Kidney glomerular epithelial cell (primary cell): ENCODE data around the gene PRKAR1B.
"Not testable (repeated sequence)": the region's sequence is repeated elsewhere in the genome, so short reads cannot be mapped to it uniquely, and the experiment has no call there.

ENCODE experiments used
- DNase-seq: peaks from one replicate; lab custom pipeline; 2025; lab: John Stamatoyannopoulos, UW

The PRKAR1B gene

GRCh38 chr7:556837-557557, 170.1 kb downstream of the PRKAR1B start:
- DNase-seq = no peak

DNA sequence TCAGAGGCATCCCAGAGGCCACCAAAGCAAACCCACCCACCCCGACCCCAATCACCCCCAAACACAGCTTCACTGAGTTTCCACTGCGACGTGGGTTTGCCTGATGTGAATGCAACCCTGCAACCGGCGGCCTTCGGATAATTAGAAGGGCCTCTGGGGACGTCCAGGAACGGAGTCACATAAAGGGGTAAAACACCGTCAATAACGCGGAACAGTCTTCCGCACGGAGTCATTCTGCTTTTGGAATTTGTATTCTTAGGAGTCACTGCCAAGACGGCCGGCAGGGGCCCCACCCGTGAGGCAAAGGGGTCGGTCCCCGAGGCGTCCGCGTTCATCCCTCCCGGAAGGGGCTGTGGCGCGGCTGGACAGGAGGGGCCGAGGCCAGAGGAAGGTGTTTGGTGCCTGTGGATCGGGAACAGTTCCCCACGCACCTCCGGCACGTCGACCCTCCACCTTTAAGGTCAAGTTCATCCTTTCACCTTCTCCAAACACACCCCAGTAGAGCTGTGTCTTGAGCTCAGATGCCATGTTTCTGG, 170.7 kb downstream of the PRKAR1B start:
- DNase-seq = no peak

- no peak for DNase-seq
Measured at GRCh38 chr7:555551-556160, 171.4 kb downstream of the PRKAR1B start.

DNA sequence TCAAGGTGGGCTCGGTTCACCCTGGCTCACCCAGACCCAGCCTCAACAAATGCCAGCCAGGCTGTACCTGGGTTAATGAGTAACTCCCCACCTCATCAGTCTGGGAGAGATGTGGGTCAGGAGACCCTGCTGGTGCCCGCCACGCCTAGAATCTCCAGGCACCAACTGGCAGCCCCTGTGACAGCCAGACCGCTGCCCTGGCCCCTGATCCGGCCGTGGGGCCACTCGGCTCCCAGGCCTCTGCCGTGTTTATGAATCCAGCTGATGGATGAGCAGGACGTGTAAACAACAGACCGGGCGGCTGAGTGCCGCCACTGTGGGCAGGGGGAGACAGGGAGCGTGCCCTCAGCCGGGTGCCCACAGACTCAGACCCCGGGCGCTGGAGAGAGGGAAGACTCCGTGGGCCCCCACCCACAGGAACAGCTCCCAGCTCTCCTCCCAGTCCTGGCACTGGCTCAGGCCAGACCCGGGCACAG, 173.4 kb downstream of the PRKAR1B start:
- no peak for DNase-seq

- no peak for DNase-seq
Measured at GRCh38 chr7:552868-553635, 174.0 kb downstream of the PRKAR1B start.

DNA sequence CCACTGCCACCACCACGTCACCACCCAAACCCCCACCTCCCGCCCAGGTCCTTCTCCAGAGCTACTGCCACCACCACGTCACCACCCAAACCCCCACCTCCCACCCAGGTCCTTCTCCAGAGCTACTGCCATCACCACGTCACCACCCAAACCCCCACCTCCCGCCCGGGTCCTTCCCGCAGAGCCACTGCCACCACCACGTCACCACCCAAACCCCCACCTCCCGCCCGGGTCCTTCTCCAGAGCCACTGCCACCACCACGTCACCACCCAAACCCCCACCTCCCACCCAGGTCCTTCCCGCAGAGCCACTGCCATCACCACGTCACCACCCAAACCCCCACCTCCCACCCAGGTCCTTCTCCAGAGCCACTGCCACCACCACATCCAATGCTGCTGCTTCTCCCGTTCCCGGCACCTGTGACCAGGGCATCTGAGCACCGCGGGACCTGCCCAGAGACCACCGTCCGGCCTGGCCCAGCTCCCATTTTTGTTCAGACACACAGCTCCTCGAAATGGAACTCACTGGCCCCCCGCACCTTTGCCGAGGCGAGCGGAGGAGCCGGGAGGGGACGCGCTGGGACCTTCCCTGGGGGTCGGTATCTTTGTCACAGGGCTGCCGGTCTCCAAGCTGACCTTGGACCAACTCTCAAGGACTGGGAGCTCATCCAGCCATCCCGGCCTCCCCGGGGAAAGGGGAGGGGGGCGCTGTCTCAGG, 174.8 kb downstream of the PRKAR1B start:
- DNase-seq = not testable (repeated sequence)

DNA sequence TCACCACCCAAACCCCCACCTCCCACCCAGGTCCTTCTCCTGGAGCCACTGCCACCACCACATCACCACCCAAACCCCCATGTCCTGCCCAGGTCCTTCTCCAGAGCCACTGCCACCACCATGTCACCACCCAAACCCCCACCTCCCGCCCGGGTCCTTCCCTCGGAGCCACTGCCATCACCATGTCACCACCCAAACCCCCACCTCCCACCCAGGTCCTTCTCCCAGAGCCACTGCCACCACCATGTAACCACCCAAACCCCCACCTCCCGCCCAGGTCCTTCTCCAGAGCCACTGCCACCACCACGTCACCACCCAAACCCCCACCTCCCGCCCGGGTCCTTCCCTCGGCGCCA, 175.5 kb downstream of the PRKAR1B start:
- DNase-seq = not testable (repeated sequence)

- DNase-seq = no peak
Measured at GRCh38 chr7:550881-551614, 176.0 kb downstream of the PRKAR1B start.

- no peak for DNase-seq
Measured at GRCh38 chr7:549891-550625, 177.0 kb downstream of the PRKAR1B start.

DNA sequence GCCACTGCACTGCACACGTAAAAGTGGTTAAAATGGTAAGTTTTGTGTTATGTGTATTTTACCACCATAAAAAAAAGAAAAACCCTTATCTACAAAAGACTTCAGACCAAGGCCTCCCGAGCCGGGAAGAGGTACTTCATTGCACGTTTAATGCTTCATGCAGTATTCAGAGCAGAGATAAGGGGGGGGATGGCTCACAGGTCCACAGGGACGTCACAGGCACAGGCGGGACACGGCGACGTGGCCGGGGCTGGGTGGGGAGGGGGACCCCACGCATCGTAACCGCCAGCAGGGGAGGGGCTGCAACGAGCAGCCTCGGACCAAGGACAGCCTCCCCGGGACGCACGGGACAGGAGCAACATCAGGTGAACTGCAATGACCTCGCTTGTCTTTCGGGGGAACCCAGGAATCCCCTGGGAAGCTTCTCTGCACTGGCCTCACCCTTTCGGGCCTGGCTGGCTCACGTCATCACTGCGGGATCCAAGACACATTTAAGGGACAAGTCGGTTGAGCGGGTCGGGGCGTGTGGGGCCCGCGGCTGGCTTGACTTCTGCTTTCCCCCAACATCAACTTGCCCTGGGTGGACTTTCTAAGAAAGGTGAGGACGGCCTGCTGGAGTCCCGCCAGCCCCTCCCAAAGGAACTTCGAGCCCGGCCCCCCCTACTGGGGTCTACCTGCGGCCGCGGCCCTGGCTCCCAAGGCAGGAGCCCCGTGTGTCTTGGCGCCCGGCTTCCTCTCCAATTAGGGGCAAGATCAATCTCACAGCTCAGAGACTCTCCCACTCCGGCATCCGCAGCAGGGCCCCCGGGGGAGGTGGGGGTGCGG, 177.8 kb downstream of the PRKAR1B start:
- no peak for DNase-seq

DNA sequence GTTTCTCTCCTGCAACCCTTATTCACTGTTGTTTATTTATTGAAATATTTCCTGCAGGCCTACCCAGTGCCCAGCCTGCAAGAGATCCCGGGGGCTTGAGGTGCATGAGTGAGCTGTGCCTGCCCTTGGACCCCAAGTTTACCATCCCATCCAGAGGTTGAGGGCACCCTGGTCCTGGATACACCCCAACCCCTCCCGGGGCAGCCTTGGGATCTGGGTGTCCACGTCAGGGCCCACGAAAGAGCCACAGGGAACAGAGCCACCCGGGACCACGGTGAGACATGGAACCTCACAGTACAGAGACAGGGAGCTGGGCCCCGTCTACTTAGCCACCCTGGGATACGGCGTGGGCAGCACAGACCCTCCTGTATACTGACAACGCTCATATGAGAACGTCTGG, 178.7 kb downstream of the PRKAR1B start:
- DNase-seq = no peak

GRCh38 chr7:545470-545869, 181.6 kb downstream of the PRKAR1B start:
- DNase-seq = no peak

DNA sequence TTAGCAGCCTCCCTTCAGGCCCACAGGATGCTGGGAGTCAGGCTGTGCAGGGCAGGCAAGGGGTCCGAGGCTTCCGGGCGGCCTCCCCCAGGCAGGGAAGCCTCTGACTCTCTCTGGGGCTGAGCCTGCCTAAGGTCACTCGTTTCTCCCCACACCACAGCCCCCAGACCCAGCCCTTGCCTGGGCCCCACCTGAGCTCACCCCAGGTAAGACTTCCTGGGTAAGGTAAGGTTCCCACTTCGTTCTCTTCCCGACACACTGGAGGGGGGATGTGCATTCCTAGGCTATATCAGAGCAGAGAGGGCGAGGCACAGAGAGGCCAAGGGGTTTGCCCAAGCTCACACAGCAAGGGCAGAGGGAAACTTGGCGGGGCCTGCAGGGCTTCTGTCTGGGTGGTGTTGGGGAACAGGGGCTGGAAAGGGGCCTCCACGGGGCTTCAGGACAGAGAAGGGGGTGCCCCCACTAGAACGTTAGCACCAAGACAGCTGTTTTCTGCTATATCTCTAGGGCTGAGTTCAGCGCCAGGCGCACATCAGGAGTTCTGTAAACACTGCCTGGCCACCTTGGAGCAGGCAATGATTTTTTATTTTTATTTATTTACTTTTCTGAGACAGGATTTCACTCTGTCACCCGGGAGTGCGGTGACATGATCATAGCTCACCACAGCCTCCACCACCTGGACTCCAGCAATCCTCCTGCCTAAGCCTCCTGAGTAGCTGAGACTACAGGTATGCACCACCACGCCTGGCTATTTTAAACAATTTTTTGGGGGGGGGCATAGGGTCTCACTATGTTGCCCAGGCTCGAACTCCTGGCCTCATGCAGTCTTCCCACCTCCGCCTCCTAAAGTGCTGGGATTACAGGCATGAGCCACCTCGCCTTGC, 182.5 kb downstream of the PRKAR1B start:
- DNase-seq = no peak

GRCh38 chr7:543501-544337, 183.4 kb downstream of the PRKAR1B start:
- DNase-seq = no peak

- peak; percentile 81 for DNase-seq
Measured at GRCh38 chr7:542713-543500, 184.2 kb downstream of the PRKAR1B start.

DNA sequence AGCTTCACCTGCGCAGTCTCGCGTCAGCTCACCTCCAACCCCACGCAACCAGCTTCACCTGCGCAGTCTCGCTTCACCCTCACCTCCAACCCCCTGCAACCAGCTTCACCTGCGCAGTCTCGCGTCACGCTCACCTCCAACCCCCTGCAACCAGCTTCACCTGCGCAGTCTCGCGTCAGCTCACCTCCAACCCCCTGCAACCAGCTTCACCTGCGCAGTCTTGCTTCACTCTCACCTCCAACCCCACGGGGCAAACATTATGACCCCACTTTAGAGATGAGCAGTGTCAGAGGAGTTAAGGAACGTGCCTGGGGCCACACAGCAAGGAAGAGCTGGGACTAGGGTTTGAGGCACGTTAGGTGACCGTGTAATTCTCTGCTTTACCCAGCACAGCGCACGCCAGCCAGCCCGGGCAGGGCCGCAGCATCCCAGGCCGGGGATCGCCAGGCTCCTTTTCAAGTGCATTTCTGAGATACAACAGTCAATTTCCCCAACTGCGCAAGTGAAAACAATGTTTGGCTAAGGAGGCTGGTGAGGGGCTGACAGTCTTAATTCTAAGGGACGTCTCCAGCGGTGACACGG, 184.9 kb downstream of the PRKAR1B start:
- no peak for DNase-seq

DNA sequence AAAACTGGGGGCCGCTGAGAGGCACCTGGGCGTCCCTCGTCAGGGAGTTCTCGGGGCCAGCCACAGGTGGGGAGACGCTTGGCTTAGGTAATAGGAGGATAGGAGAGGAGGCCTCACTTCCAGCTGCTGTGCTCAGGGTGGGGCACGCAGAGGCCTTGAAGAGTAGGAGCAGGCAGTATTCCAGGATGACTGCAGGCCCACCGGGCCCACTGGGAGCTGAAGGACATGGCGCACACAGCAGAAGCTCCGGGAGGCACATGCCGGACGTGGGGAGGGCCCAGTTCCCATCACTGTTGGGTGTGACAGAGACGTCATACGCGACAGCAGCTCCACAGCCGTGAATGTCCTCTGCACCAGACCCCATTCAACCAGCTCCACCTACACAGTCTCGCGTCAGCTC, 185.4 kb downstream of the PRKAR1B start:
- no peak for DNase-seq
